Mucosa of stomach (tissue), 1 donor: ENCODE measurements around the gene ATP8A2.

Source experiments
- H3K27me3 ChIP-seq: one replicate; pipeline ENCODE4 v1.7.0; 2013; ENCODE audit warnings: mild to moderate bottlenecking, low read length; ENCODE audit not compliant: control insufficient read depth, insufficient read depth
- H3K36me3 ChIP-seq: one replicate; pipeline ENCODE4 v1.7.0; 2013; ENCODE audit warnings: low read length; ENCODE audit not compliant: control insufficient read depth, insufficient read depth
- H3K4me1 ChIP-seq: one replicate; pipeline ENCODE4 v1.7.0; 2013; ENCODE audit warnings: mild to moderate bottlenecking, low read length; ENCODE audit not compliant: control insufficient read depth, insufficient read depth
- H3K4me3 ChIP-seq: one replicate; pipeline ENCODE4 v1.7.0; 2013; ENCODE audit warnings: low read length
- H3K9ac ChIP-seq: one replicate; pipeline ENCODE4 v1.7.0; 2013; ENCODE audit warnings: mild to moderate bottlenecking, low read length, moderate library complexity
- H3K9me3 ChIP-seq: one replicate; pipeline ENCODE4 v1.7.0; 2013; ENCODE audit warnings: mild to moderate bottlenecking, low read length, moderate library complexity; ENCODE audit not compliant: control insufficient read depth
- donor health status: Pancreatic carcinoma.

Gene ATP8A2

GRCh38 chr13:26019251-26019650 is 647.5 kb downstream of the ATP8A2 start:
- H3K4me1 ChIP-seq = peaks cover 74% of the 10 kb centered on the region
- no peak overlapping the region for H3K9ac ChIP-seq
- no peaks in the 10 kb centered on the region for H3K36me3 ChIP-seq
- no peaks in the 10 kb centered on the region for H3K9me3 ChIP-seq
- H3K27me3 ChIP-seq = no peaks in the 10 kb centered on the region
- no peak overlapping the region for H3K4me3 ChIP-seq

- H3K4me1 ChIP-seq = peaks cover 79% of the 10 kb centered on the region
- no peaks in the 10 kb centered on the region for H3K27me3 ChIP-seq
- no peak overlapping the region for H3K4me3 ChIP-seq
- no peak overlapping the region for H3K9ac ChIP-seq
- no peaks in the 10 kb centered on the region for H3K9me3 ChIP-seq
- no peaks in the 10 kb centered on the region for H3K36me3 ChIP-seq
Measured at GRCh38 chr13:26019881-26020870, 648.4 kb downstream of the ATP8A2 start.

- H3K4me1 ChIP-seq = peaks cover 85% of the 10 kb centered on the region
- no peaks in the 10 kb centered on the region for H3K9me3 ChIP-seq
- H3K36me3 ChIP-seq = no peaks in the 10 kb centered on the region
- no peaks in the 10 kb centered on the region for H3K27me3 ChIP-seq
- no peak overlapping the region for H3K4me3 ChIP-seq
- no peak overlapping the region for H3K9ac ChIP-seq
Measured at GRCh38 chr13:26020891-26021290, 649.1 kb downstream of the ATP8A2 start.

- H3K4me1 ChIP-seq = peaks cover 87% of the 10 kb centered on the region
- no peaks in the 10 kb centered on the region for H3K36me3 ChIP-seq
- H3K9me3 ChIP-seq = no peaks in the 10 kb centered on the region
- H3K27me3 ChIP-seq = no peaks in the 10 kb centered on the region
- no peak overlapping the region for H3K9ac ChIP-seq
- H3K4me3 ChIP-seq = no peak overlapping the region
Measured at GRCh38 chr13:26021516-26021915, 649.7 kb downstream of the ATP8A2 start.

GRCh38 chr13:26021956-26022355 is 650.2 kb downstream of the ATP8A2 start:
- Histone ChIP-seq H3K9me3 (no peaks in the 10 kb centered on the region), H3K4me1 (peaks cover 88% of the 10 kb centered on the region), H3K27me3 (no peaks in the 10 kb centered on the region), H3K4me3 (no peak overlapping the region), H3K9ac (no peak overlapping the region), H3K36me3 (no peaks in the 10 kb centered on the region)

GRCh38 chr13:26022538-26023292 is 650.9 kb downstream of the ATP8A2 start:
- Histone ChIP-seq H3K9me3 (no peaks in the 10 kb centered on the region), H3K4me3 (no peak overlapping the region), H3K27me3 (no peaks in the 10 kb centered on the region), H3K9ac (no peak overlapping the region), H3K36me3 (no peaks in the 10 kb centered on the region), H3K4me1 (peaks cover 81% of the 10 kb centered on the region)

- peaks cover 67% of the 10 kb centered on the region for H3K4me1 ChIP-seq
- H3K36me3 ChIP-seq = no peaks in the 10 kb centered on the region
- H3K27me3 ChIP-seq = no peaks in the 10 kb centered on the region
- no peaks in the 10 kb centered on the region for H3K9me3 ChIP-seq
- H3K4me3 ChIP-seq = no peak overlapping the region
- H3K9ac ChIP-seq = no peak overlapping the region
Measured at GRCh38 chr13:26024558-26024957, 652.8 kb downstream of the ATP8A2 start.

GRCh38 chr13:26025196-26025595 is 653.4 kb downstream of the ATP8A2 start:
- no peak overlapping the region for H3K9ac ChIP-seq
- no peaks in the 10 kb centered on the region for H3K9me3 ChIP-seq
- no peaks in the 10 kb centered on the region for H3K36me3 ChIP-seq
- no peak overlapping the region for H3K4me3 ChIP-seq
- H3K27me3 ChIP-seq = no peaks in the 10 kb centered on the region
- H3K4me1 ChIP-seq = peaks cover 61% of the 10 kb centered on the region

GRCh38 chr13:26025771-26026170 is 654.0 kb downstream of the ATP8A2 start:
- peaks cover 55% of the 10 kb centered on the region for H3K4me1 ChIP-seq
- H3K4me3 ChIP-seq = no peak overlapping the region
- no peak overlapping the region for H3K9ac ChIP-seq
- no peaks in the 10 kb centered on the region for H3K9me3 ChIP-seq
- no peaks in the 10 kb centered on the region for H3K36me3 ChIP-seq
- no peaks in the 10 kb centered on the region for H3K27me3 ChIP-seq

GRCh38 chr13:26026211-26026610 is 654.4 kb downstream of the ATP8A2 start:
- Histone ChIP-seq H3K36me3 (no peaks in the 10 kb centered on the region), H3K9ac (no peak overlapping the region), H3K9me3 (no peaks in the 10 kb centered on the region), H3K4me3 (no peak overlapping the region), H3K27me3 (no peaks in the 10 kb centered on the region), H3K4me1 (peaks cover 52% of the 10 kb centered on the region)

- no peaks in the 10 kb centered on the region for H3K36me3 ChIP-seq
- no peaks in the 10 kb centered on the region for H3K9me3 ChIP-seq
- H3K4me1 ChIP-seq = peaks cover 18% of the 10 kb centered on the region
- no peak overlapping the region for H3K4me3 ChIP-seq
- H3K27me3 ChIP-seq = no peaks in the 10 kb centered on the region
- no peak overlapping the region for H3K9ac ChIP-seq
Measured at GRCh38 chr13:26029581-26030136, 657.9 kb downstream of the ATP8A2 start.

- no peaks in the 10 kb centered on the region for H3K9me3 ChIP-seq
Measured at GRCh38 chr13:26030331-26030730, 658.6 kb downstream of the ATP8A2 start.

More at GRCh38 chr13:26030331-26030730, 658.6 kb downstream of the ATP8A2 start:
- H3K4me3 ChIP-seq = no peak overlapping the region
- H3K36me3 ChIP-seq = no peaks in the 10 kb centered on the region
- no peaks in the 10 kb centered on the region for H3K27me3 ChIP-seq
- peaks cover 15% of the 10 kb centered on the region for H3K4me1 ChIP-seq
- H3K9ac ChIP-seq = no peak overlapping the region
